ENCODE results near the gene COL20A1.
"Not testable (repeated sequence)": the region's sequence is repeated elsewhere in the genome, so short reads cannot be mapped to it uniquely, and the experiment has no call there.

COL20A1 gene

DNA sequence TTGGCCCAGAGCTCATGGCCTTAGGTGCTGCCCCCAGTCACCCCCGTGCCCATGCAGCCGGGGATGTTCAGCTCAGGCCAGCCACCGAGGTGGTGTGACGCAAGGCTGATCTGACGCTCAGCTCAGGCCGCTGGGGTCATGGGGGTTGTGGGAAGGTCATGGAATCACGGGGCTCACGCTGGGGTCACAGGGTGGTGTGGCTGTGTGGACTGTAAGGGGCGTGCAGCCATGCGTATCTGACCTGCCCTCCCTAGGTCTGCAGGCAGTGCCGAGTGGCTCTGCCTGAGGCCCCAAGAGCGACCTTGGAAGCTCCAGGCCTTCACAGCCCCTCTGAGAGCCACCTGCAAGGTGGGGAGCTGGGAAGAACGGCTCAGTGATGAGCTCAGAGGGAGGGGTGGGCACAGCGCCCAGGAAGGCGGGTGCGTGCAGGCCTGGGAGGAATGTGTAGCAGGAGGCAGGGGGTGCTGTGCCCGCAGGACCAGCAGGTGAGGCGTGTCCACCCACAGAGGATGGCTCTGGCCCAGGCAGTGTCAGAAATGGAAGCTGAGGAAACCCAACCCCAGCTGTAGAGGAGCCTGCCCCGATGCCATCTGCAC, 40.4 kb downstream of the COL20A1 start:
- H3K4me3 ChIP-seq (ENCODE audit: low read length): no peak overlapping the region
- peaks cover 13% of the 10 kb centered on the region for H3K9me3 ChIP-seq (ENCODE audit: control insufficient read depth, low read length)
- DNase-seq (ENCODE audit: low read depth): no peak
- peaks cover 54% of the 10 kb centered on the region for H3K27me3 ChIP-seq (replicated peaks; ENCODE audit: control insufficient read depth, insufficient read depth, low read length)
- H3K4me1 ChIP-seq (ENCODE audit: control insufficient read depth, insufficient read depth, low read length): no peaks in the 10 kb centered on the region
- H3K36me3 ChIP-seq (ENCODE audit: control insufficient read depth, insufficient read depth, low read length, severe bottlenecking): no peaks in the 10 kb centered on the region
- no peak overlapping the region for H3K9ac ChIP-seq (ENCODE audit: low read length)

- H3K36me3 ChIP-seq (ENCODE audit: control insufficient read depth, insufficient read depth, low read length, severe bottlenecking): no peaks in the 10 kb centered on the region
- peaks cover 54% of the 10 kb centered on the region for H3K27me3 ChIP-seq (replicated peaks; ENCODE audit: control insufficient read depth, insufficient read depth, low read length)
- no peak overlapping the region for H3K9ac ChIP-seq (ENCODE audit: low read length)
- no peak for DNase-seq (ENCODE audit: low read depth)
- H3K4me1 ChIP-seq (ENCODE audit: control insufficient read depth, insufficient read depth, low read length): no peaks in the 10 kb centered on the region
- no peak overlapping the region for H3K4me3 ChIP-seq (ENCODE audit: low read length)
- peaks cover 13% of the 10 kb centered on the region for H3K9me3 ChIP-seq (ENCODE audit: control insufficient read depth, low read length)
Measured at GRCh38 chr20:63334356-63334755, 41.4 kb downstream of the COL20A1 start.

- not testable (repeated sequence) for H3K36me3 ChIP-seq (ENCODE audit: control insufficient read depth, insufficient read depth, low read length, severe bottlenecking); H3K9ac ChIP-seq (ENCODE audit: low read length); DNase-seq (ENCODE audit: low read depth); H3K4me3 ChIP-seq (ENCODE audit: low read length); H3K4me1 ChIP-seq (ENCODE audit: control insufficient read depth, insufficient read depth, low read length)
- peaks cover 54% of the 10 kb centered on the region for H3K27me3 ChIP-seq (replicated peaks; ENCODE audit: control insufficient read depth, insufficient read depth, low read length)
- H3K9me3 ChIP-seq (ENCODE audit: control insufficient read depth, low read length): peaks cover 13% of the 10 kb centered on the region
Measured at GRCh38 chr20:63335060-63335459, 42.1 kb downstream of the COL20A1 start.

DNA sequence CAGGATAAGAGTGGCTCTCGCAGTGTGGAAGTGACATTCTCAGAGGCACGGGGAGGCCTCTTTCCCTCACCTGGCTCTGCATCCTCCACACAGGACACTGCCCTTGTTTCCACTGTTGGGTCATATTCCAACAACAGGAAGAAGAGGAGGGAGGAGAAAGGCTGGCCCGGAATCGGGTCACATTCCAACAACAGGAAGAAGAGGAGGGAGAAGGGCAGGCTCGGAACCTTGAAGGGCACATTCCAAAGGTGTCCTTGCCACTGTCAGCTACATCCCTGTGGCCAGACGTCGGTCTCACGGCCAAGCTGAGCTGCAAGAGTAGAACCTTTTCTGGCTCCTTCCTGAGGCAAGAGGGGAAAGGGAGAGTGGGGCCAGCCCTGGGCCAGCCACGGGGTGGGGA, 42.7 kb downstream of the COL20A1 start:
- H3K36me3 ChIP-seq (ENCODE audit: control insufficient read depth, insufficient read depth, low read length, severe bottlenecking): no peaks in the 10 kb centered on the region
- DNase-seq (ENCODE audit: low read depth): no peak
- H3K9ac ChIP-seq (ENCODE audit: low read length): no peak overlapping the region
- peaks cover 13% of the 10 kb centered on the region for H3K9me3 ChIP-seq (ENCODE audit: control insufficient read depth, low read length)
- H3K27me3 ChIP-seq (replicated peaks; ENCODE audit: control insufficient read depth, insufficient read depth, low read length): peaks cover 49% of the 10 kb centered on the region
- H3K4me1 ChIP-seq (ENCODE audit: control insufficient read depth, insufficient read depth, low read length): no peaks in the 10 kb centered on the region
- H3K4me3 ChIP-seq (ENCODE audit: low read length): no peak overlapping the region

DNA sequence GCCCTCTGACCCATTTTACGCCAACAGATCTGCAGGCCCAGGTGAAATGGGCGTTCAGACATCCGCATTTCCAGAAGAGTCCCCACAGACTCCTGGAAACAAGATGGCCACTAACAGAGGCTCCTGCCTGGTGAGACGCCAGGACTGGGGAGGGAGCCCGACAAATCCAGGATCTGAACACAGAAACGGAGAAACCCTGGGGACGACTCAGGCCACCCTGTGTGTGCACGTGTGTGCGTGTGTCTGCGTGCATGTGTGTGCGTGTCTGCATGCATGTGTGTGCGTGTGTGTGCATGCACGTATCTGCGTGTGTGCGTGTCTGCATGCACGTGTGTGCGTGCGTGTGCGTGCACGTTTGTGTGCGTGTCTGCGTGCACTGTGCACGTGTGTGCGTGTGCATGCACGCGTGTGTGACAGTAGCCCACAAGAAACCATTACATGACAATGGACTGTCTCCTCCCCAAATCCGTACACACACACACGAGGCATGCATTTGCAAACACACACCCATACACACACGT, 43.3 kb downstream of the COL20A1 start:
- Histone ChIP-seq H3K27me3 (replicated peaks; ENCODE audit: control insufficient read depth, insufficient read depth, low read length) (peaks cover 44% of the 10 kb centered on the region), H3K4me1 (ENCODE audit: control insufficient read depth, insufficient read depth, low read length) (no peaks in the 10 kb centered on the region)

GRCh38 chr20:63337786-63338420, 44.9 kb downstream of the COL20A1 start:
- peaks cover 5% of the 10 kb centered on the region for H3K9me3 ChIP-seq (ENCODE audit: control insufficient read depth, low read length)
- no peaks in the 10 kb centered on the region for H3K4me1 ChIP-seq (ENCODE audit: control insufficient read depth, insufficient read depth, low read length)
- peak; percentile 46 for DNase-seq (ENCODE audit: low read depth)
- peaks cover 50% of the 10 kb centered on the region for H3K27me3 ChIP-seq (replicated peaks; ENCODE audit: control insufficient read depth, insufficient read depth, low read length)
- no peak overlapping the region for H3K4me3 ChIP-seq (ENCODE audit: low read length)
- H3K9ac ChIP-seq (ENCODE audit: low read length): no peak overlapping the region
- H3K36me3 ChIP-seq (ENCODE audit: control insufficient read depth, insufficient read depth, low read length, severe bottlenecking): no peaks in the 10 kb centered on the region

More for the DNA sequence above, 43.3 kb downstream of the COL20A1 start:
- Histone ChIP-seq H3K9me3 (ENCODE audit: control insufficient read depth, low read length) (peaks cover 13% of the 10 kb centered on the region), H3K4me3 (ENCODE audit: low read length) (no peak overlapping the region), H3K36me3 (ENCODE audit: control insufficient read depth, insufficient read depth, low read length, severe bottlenecking) (no peaks in the 10 kb centered on the region), H3K9ac (ENCODE audit: low read length) (no peak overlapping the region)
- no peak for DNase-seq (ENCODE audit: low read depth)

DNA sequence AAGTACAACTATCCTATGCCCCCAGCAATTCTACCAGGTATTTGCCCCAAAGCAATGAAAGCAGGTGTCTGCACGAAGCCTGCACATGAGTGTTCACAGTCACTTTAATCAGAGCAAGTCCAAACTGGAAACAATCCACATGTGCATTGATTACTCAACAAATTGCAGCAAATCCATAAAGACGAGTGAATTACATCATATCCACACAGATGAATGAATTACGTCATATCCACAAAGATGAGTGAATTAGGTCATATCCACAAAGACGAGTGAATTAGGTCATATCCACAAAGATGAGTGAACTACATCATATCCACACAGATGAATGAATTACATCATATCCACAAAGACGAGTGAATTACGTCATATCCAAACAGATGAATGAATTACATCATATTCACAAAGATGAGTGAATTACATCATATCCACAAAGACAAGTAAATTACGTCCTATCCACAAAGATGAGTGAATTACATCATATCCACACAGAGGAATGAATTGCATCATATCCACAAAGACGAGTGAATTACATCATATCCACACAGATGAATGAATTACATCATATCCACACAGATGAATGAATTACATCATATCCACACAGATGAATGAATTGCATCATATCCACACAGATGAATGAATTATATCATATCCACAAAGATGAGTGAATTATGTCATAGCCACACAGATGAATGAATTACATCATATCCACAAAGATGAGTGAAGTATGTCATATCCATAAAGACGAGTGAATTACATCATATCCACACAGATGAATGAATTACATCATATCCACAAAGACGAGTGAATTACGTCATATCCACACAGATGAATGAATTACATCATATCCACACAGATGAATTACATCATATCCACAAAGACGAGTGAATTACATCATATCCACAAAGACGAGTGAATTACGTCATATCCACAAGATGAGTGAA, 46.4 kb downstream of the COL20A1 start:
- peaks cover 52% of the 10 kb centered on the region for H3K27me3 ChIP-seq (replicated peaks; ENCODE audit: control insufficient read depth, insufficient read depth, low read length)
- H3K4me3 ChIP-seq (ENCODE audit: low read length); H3K36me3 ChIP-seq (ENCODE audit: control insufficient read depth, insufficient read depth, low read length, severe bottlenecking); H3K9ac ChIP-seq (ENCODE audit: low read length); DNase-seq (ENCODE audit: low read depth); H3K9me3 ChIP-seq (ENCODE audit: control insufficient read depth, low read length): not testable (repeated sequence)
- peaks cover 10% of the 10 kb centered on the region for H3K4me1 ChIP-seq (ENCODE audit: control insufficient read depth, insufficient read depth, low read length)

DNA sequence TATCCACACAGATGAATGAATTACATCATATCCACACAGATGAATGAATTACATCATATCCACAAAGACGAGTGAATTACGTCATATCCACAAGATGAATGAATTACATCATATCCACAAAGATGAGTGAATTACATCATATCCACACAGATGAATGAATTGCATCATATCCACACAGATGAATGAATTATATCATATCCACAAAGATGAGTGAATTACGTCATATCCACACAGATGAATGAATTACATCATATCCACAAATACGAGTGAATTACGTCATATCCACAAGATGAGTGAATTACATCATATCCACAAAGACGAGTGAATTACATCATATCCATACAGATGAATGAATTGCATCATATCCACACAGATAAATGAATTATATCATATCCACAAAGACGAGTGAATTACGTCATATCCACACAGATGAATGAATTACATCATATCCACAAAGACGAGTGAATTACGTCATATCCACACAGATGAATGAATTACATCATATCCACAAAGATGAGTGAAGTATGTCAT, 47.2 kb downstream of the COL20A1 start:
- not testable (repeated sequence) for DNase-seq (ENCODE audit: low read depth); H3K9me3 ChIP-seq (ENCODE audit: control insufficient read depth, low read length); H3K9ac ChIP-seq (ENCODE audit: low read length); H3K36me3 ChIP-seq (ENCODE audit: control insufficient read depth, insufficient read depth, low read length, severe bottlenecking); H3K4me3 ChIP-seq (ENCODE audit: low read length)
- Histone ChIP-seq H3K27me3 (replicated peaks; ENCODE audit: control insufficient read depth, insufficient read depth, low read length) (peaks cover 48% of the 10 kb centered on the region), H3K4me1 (ENCODE audit: control insufficient read depth, insufficient read depth, low read length) (peaks cover 15% of the 10 kb centered on the region)

DNA sequence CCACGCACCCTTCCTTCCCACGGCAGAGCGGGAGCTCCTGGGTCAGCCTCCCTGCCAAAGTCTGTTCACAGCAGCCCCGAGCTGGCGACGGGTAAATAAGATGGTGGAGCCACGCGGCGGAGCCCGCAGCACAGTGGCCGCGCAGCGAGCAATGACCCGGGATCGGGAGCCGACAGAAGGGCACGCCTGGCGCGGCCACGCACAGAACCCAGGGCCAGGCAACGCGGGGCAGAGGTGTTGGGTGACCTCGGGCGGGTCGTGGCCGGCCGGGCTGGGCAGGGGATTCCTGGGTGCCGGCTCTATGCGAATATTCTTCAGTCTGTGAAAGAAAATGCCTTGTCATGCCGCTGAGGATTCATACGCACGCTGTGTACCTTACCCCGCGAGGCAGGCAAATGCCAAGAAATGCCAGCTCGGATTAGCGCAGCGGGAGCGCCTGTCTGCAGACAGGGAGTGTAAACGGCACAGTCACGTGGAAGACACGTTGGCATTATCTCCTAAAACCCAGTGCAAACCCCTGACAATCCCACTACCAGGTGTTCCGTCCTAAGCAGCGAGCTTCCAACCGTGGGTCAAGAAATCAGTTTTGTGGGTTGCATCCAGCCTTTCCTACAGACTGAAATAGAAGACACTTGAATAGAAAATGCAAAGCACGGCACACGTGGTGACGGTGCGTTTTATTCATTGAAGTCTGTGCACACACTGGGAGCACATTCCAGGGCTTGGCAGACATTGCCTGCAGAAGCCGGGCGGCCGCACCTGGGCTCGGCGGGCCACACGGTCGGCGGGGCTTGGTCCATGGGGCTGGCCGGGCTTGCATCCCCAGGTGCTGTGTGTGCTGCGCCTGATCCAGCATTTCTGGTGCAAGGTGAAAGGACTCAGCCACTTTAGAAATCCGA, 49.8 kb downstream of the COL20A1 start:
- H3K4me1 ChIP-seq (ENCODE audit: control insufficient read depth, insufficient read depth, low read length): peaks cover 25% of the 10 kb centered on the region
- H3K9me3 ChIP-seq (ENCODE audit: control insufficient read depth, low read length): no peaks in the 10 kb centered on the region
- H3K36me3 ChIP-seq (ENCODE audit: control insufficient read depth, insufficient read depth, low read length, severe bottlenecking): no peaks in the 10 kb centered on the region
- DNase-seq (ENCODE audit: low read depth): no peak
- no peak overlapping the region for H3K9ac ChIP-seq (ENCODE audit: low read length)
- H3K4me3 ChIP-seq (ENCODE audit: low read length): no peak overlapping the region
- H3K27me3 ChIP-seq (replicated peaks; ENCODE audit: control insufficient read depth, insufficient read depth, low read length): peaks cover 43% of the 10 kb centered on the region
